Activated CD4-positive, alpha-beta T cell treated with anti-CD3 and anti-CD28 coated beads, Interleukin-2, amount 50 U/mL, for 24 hours (primary cell): ENCODE measurements around the gene FLRT1.

Source experiments
- DNase-seq, 2 donors: peaks; one replicate each; pipeline ENCODE4 v3.0.0-alpha.2; 2020; ENCODE audit warnings: low read depth in 1 of 2, low spot score in 1 of 2

Gene FLRT1

DNA sequence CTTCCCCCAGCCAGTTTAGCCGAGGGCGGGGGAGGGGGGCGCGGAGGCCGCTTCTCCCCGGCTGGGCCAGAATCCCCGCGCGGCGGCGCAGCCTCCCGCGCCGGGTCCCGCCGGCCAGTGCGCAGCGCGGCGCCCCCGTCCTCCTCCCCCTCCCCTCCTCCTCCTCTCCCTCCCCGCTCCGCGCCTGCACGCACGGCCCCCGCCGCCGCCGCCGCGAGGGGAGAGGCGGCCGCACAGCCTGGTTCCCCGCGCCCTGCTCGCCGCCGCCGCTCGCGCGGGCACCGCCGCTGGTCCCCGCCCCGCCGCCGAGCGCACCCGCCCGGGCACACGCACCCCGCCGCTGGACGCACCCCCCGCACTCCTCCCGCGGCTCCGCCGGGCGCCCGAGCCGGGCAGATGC is at the start of gene FLRT1:
Gene FLRT1 (plus strand): TSS at position 356 of the 400 bp plus-strand sequence. CDS start 80,337 bp downstream, outside the sequence.
- DNase-seq, result no peak

GRCh38 chr11:63986156-63986931 is 49.4 kb upstream of the FLRT1 start, which contains the start of gene OTUB1:
TSS of gene OTUB1 (plus strand) at chr11:63986438. CDS start at chr11:63986457, 19 bp downstream.
- peak; percentile 68 to 82 for DNase-seq

GRCh38 chr11:63986932-63987513 is 48.7 kb upstream of the FLRT1 start:
- DNase-seq, result no peak

DNA sequence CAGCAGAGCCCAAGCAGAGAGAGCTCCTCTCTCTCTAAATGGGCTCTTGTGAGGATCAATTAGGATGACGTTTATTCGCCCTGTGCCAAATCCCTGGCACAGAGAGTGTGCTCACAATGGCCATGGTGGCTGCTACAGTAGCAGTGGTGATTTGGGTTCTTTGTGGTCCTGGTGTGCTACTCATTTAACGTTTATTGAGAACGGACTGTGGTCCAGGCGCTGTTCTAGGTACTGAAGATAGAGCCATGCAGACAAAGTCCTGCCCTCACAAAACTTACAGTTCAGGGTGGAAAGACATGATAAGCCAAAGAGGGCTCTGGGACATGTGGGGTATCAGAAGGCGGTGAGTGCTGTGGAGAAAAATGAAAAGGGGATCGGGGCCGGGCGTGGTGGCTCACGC is 44.2 kb upstream of the FLRT1 start:
- no peak for DNase-seq

DNA sequence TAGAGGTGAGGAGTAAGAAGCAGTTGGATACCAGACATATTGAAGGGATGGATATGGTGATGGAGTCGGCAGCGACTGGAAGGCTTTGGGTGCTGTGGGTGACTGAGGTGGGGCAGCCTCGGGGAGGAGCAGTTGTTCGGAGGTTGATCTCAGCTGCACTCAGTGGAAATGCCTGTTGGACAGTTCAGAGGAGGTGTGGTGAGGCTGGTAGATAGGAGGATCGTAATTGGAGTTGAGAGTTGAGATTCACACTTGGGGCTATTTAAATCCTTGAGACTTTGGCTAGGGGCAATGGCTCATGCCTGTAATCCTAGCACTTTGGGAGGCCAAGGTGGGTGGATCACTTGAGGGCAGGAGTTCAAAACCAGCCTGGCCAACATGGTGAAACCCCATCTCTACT is 42.6 kb upstream of the FLRT1 start:
- no peak for DNase-seq

DNA sequence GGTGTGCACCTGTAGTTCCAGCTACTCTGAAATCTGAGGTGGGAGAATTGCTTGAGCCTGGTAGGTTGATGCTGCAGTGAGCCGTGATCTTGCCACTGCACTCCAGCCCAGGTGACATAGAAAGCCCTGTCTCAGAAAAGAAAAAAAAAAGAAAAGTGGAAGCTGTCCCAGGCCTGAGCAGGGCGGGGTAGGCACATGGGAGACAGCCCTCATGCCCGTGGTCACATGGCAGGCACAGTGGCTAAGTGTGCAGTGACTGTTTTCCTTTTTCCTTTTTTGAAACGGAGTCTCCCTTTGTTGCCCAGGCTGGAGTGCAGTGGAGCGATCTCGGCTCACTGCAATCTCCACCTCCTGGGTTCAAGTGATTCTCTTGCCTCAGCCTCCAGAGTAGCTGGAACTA is 41.7 kb upstream of the FLRT1 start:
- no peak for DNase-seq

DNA sequence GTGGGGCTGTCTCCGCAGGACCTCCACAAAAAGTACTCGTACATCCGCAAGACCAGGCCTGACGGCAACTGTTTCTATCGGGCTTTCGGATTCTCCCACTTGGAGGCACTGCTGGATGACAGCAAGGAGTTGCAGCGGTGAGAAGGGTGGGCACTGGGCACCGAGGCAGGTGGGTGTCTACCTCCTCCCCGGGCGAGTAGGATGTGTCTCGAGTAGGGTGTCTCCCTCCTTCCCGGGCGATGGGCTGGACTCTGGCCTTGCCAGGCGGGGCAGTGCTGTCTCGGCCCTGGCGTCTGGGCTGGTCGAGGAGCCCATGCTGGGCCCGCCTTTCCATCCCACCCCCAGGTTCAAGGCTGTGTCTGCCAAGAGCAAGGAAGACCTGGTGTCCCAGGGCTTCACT is 39.2 kb upstream of the FLRT1 start:
- no peak for DNase-seq

- DNase-seq, result no peak
These were observed 38.5 kb upstream of the FLRT1 start for GRCh38 chr11:63997104-63997700.

- DNase-seq, result no peak
These were observed 37.9 kb upstream of the FLRT1 start for GRCh38 chr11:63997801-63998337.

DNA sequence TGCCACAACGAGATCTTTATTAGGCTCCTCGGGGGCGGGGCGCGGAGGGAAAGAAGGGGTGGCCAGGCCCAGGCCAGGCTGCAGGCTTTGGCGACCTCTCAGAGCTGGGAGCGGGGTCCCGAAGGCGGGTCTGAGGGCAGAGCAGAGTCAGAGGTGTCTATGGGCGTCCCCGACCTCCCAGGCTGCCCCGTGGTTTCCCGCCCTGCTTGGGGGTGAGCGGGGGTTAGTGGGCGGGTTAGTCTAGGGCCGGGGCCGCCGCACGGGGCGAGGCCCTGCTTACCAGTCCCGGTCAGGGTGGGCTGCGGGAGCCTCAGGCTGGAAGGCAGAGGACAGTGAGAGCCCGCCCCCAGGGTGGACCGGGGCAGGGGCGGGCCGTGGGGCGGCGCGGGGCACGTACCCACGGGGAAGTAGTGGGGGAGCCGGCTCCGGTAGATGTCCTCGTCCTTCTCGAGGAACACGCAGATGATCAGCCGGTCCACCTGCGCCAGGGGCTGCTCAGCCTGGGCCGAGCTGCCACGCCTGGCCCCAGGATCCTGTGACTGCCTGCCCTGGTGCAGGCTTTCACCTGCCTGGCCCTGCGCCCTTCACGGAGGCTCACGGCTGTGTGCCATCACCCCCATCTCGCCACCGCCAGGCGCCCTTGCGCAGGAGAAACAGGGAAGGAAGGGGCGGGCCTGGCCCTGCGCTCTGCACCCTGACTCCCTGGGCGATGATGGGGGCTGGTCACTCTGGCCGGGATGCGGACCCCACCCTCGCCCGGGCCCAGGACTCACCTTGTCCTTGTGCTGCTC is 37.0 kb upstream of the FLRT1 start:
- no peak for DNase-seq

- peak; percentile 38 to 43 for DNase-seq
These were observed 36.2 kb upstream of the FLRT1 start for GRCh38 chr11:63999349-64000025.

DNA sequence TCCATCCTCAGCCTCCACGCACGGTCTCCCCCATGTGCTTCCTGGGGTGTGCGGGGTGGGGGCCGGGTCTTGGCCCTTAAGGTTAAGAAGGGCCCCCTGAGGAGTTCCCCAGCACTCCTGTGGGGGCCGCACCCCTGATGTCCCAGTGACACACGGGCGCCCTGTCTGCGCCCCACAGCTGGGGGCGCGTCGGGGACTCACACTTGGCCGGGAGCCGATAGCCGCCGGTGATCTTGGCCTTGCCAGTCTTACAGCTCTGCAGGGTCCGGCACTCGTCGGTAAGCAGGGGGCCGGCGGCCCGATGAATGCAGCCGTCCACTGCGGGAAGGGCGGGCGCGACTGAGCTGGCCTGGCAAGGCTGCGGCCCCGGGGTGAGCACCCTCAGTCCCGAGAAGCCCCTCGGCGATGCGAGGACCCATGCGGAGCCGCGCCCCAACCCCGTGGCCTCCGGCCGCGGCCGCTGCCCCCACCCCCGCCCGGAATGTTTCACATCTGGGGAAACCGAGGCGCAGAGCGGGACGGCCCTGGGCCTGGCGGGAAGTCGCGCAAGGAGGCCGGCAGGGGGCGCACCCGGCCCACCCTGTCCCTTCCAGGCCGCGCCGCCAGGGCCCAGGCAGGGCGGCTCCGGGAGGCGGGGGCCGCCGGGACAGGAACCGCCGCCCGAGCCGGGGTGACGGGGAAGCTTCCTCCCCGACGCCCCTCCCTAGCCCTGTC is 35.5 kb upstream of the FLRT1 start:
- DNase-seq, result peak; percentile 57 to 60

GRCh38 chr11:64000740-64001483 is 34.8 kb upstream of the FLRT1 start:
- DNase-seq, result no peak

DNA sequence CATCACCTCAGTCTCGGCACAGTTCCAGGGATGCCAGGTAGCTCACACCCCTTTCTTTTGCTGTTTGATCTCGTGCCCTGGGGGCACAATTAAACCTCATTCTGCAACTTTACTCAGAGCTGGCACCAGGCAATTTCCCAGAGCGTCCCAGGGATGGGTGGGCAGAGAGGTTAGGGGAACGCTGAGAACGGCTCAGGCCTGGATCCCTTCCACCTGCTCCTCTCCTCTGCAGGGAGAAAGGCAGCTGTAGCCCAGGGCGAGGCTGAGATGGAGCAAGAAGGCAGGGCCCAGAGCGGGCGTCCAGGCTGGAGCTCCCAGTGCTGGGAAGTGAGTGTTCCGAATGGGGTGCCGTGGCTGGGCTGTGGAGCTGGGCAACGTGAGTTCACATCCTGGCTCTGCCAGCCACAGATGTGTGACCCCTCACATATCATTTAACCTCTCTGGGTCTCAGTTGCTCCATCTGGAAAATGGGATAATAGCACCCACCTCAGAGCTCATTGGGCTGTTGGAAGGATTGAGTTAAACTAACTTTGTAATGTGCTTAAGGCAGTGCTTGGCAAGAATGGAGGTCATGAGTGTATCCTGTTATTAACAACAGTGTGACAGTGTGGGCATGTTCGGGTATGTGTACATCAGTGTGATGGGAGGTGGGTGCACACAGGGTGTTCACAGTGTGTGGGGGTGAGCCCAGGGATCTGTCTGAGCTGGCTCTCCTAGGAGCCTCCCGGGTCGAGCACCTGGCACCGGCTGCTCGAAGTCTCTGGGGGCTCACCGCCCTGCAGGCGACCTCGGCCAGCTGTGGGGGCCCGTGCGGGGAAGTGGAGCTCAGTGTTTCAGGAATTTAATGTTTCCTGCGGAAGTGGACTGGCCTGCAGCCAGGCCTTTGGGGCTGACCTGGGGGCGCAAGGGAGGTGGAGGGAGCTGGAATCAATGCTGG is 34.0 kb upstream of the FLRT1 start:
- no peak for DNase-seq

DNA sequence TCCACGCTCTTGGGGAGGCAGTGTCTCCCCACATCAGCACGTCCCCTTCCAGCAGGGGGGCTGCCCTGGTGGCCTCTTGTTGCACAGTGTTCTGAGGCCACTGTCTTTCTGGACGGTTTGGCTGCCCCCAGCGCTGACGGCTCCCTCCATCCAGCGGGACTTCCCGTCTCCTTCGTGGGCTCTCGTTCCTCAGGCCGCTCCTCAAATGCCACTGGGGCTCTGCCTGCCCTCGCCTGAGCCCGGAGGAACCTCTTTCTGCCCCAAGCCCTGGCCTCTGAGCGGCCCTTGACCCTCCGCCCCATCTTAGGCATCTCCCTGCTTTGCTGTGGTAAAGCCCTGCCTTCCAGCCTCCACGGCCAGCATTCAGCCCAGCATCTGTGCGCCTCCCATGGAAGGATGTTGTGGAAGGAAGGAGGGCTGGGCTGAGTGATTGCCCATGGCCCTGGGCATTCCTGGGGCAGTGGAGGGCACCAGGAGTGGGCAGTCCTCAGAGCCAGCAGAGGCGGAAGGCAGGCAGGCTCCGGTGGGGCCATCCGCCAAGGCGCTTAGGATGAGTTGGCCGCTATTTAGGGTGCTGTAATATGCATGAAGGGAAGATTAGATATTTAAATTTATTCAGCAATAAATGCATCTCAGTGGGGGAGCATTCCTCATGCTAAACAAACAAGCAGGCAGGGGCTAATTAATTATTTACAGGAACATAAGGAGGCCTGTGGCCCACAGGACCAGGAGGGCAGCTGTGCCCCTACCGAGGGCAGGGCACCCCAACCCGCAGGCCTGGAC is 31.7 kb upstream of the FLRT1 start:
- no peak for DNase-seq

DNA sequence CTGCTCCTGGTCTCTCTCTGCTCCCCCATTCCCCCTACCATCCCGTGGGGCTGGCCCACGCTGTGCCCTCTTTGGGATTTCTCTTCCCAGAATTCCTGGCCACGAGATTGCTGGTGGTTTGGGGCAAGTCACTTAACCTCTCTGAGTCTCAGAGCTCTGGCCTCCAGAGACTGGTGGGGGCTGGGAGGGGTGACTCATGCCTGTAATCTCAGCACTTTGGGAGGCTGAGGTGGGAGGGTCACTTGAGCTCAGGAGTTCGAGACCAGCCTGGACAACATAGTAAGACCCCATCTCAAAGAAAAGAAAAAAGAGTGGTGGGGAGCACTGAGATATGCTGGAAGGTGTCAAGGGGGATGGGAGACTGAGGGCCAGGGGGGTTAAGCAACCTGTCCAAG is 31.1 kb upstream of the FLRT1 start:
- DNase-seq, result no peak

DNA sequence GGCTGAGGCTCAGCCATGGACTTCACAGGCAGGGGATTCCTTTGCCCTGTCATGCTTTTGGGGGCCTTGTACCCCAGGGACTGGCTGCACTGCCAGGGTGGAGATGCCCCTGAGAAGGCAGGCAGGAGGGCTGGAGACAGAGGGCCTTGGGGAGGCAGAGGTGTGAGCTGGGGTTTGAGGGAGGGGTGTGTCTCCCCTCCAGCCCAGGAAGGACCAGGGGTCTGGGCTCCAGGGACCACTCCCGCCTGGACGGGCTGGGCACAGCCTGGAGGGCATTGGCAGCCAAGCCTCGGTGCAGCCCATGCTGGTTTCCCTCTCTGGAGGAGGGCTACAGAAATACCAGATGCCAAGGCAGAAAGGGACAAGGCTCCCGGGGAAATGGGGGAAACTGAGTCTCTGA is 30.0 kb upstream of the FLRT1 start:
- no peak for DNase-seq

DNA sequence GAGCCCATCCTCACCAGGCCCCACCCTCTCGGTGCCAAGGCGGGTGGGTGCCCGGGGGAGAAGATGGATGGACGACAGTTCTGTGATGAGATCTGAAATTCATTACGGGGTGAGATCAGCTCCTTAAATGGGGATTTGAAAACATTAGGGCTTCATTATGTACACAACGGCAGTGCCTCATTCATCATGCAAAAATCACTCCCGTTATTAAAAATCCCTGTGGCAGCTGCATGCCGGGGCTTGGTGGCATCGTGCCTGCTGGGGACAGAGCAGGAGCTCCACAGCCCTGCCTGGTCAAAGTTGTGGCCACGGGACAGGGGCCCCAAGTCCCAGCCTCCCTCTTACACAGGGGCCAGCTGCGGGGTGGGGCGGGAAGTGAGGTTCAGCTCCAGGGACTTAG is 29.3 kb upstream of the FLRT1 start:
- DNase-seq, result no peak
